ENCODE data around the gene SF3B1.

Gene SF3B1

DNA sequence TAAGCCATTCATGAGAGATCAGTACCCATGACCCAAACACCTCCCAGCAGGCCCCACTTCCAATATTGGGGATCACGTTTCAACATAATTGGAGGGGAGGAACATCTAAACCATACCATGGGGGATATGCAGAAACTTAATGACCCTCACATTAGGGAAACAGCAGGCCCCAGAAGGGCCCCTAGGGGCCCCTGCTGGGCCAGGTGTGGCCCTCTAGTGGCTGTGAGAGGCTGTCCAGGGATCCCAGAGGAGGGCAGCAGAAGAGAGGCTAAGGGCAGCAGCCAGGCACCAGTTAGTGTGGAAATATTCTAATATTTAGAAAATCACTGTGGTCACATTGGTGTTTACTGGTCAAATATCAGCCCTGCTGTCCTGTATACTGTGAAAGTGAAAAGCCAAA is 75.0 kb downstream of the SF3B1 start:
- TF ChIP-seq, protein P1, sequence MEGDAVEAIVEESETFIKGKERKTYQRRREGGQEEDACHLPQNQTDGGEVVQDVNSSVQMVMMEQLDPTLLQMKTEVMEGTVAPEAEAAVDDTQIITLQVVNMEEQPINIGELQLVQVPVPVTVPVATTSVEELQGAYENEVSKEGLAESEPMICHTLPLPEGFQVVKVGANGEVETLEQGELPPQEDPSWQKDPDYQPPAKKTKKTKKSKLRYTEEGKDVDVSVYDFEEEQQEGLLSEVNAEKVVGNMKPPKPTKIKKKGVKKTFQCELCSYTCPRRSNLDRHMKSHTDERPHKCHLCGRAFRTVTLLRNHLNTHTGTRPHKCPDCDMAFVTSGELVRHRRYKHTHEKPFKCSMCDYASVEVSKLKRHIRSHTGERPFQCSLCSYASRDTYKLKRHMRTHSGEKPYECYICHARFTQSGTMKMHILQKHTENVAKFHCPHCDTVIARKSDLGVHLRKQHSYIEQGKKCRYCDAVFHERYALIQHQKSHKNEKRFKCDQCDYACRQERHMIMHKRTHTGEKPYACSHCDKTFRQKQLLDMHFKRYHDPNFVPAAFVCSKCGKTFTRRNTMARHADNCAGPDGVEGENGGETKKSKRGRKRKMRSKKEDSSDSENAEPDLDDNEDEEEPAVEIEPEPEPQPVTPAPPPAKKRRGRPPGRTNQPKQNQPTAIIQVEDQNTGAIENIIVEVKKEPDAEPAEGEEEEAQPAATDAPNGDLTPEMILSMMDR (IDR thresholded peaks at IDR 0.05; ENCODE audit: control insufficient read depth, insufficient read depth, low read depth, low read length, missing control alignments): peak; percentile 11
- no peak overlapping the region for H3K4me3 ChIP-seq (ENCODE audit: control insufficient read depth, low read depth, low read length)
- DNase-seq (ENCODE audit: low read depth): no peak

DNA sequence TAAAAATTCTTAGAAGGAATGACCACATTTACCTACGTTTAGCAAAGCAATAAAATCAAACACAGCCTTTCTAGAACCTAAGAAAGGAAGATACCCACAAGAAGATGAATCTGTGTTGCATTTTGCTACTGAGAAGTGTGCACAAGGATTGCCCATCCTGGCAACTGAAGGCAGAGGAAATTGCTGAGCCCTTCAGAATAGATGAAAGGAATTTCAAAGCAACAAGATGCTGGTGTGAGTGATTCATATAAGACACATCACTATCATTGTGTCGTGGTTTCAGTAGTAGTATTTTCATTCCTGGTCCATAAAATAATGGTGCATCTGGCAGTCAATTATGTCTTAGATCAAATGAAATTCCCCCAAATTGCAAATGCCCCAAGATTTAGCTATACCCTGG is 75.9 kb downstream of the SF3B1 start:
- TF ChIP-seq, protein P1 (IDR thresholded peaks at IDR 0.05; ENCODE audit: control insufficient read depth, insufficient read depth, low read depth, low read length, missing control alignments): no peak
- no peak overlapping the region for H3K4me3 ChIP-seq (ENCODE audit: control insufficient read depth, low read depth, low read length)
- no peak for DNase-seq (ENCODE audit: low read depth)

DNA sequence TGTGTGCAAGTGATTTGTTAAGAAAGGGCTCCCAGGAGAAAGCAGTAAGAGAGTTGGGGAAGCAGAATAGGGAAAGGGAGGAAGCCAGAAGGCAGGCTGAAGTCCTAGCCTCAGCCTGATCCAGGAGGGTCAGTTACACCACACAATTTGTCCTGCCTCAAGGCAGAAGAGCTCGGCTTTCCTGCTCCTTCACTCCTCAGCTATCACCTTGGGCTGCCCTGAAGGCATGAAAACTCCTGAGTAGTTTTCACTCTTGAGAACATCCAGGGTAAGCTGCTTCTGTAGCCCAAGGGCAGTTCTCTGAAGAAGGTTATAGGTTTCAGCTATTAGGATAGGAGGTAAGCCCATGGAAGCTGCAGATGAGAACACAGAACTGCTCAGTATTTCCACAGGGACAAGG is 76.8 kb downstream of the SF3B1 start:
- no peak for DNase-seq (ENCODE audit: low read depth)
- no peak overlapping the region for H3K4me3 ChIP-seq (ENCODE audit: control insufficient read depth, low read depth, low read length)
- TF ChIP-seq, protein P1 (IDR thresholded peaks at IDR 0.05; ENCODE audit: control insufficient read depth, insufficient read depth, low read depth, low read length, missing control alignments): no peak

DNA sequence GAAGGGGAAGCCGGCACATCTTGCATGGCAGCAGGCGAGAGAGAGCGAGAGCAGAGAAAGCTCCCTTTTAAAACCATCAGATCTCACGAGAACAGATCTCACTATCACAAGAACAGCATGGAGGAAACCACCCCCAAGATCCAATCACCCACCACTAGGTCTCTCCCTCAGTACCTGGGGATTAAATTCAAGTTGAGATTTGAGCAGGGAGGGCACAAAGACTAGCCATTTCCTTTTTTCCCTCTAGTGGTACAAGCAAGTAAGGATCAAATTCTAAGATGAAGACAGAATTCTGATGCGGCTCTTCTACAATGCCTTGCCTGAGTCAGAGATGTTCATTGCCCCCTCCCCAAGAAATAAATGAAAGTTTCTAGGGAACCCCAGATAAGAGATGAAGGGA is 78.7 kb downstream of the SF3B1 start:
- TF ChIP-seq, protein P1 (IDR thresholded peaks at IDR 0.05; ENCODE audit: control insufficient read depth, insufficient read depth, low read depth, low read length, missing control alignments): peak; percentile 36
- H3K4me3 ChIP-seq (ENCODE audit: control insufficient read depth, low read depth, low read length): no peak overlapping the region
- DNase-seq (ENCODE audit: low read depth): no peak

DNA sequence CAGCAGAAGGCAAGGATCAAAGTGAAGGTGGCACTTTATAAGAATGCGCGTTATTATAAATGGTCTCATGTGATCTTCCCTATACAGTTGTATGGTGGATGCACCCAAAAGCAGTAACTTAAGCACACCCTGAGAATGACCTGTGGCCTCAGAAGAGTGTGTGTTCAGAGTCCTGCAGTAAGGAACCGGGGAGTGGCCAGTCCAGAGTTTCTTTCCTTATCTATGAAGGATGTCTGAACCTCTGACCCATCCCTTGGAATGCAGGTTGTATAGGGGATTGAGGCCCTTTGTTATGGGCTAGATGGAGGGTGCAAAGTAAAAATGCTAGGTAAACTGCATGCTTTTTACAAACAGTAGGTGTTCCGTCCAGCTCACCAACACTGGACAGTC is 80.7 kb downstream of the SF3B1 start:
- DNase-seq (ENCODE audit: low read depth): no peak
- H3K4me3 ChIP-seq (ENCODE audit: control insufficient read depth, low read depth, low read length): no peak overlapping the region
- TF ChIP-seq, protein P1 (IDR thresholded peaks at IDR 0.05; ENCODE audit: control insufficient read depth, insufficient read depth, low read depth, low read length, missing control alignments): no peak

DNA sequence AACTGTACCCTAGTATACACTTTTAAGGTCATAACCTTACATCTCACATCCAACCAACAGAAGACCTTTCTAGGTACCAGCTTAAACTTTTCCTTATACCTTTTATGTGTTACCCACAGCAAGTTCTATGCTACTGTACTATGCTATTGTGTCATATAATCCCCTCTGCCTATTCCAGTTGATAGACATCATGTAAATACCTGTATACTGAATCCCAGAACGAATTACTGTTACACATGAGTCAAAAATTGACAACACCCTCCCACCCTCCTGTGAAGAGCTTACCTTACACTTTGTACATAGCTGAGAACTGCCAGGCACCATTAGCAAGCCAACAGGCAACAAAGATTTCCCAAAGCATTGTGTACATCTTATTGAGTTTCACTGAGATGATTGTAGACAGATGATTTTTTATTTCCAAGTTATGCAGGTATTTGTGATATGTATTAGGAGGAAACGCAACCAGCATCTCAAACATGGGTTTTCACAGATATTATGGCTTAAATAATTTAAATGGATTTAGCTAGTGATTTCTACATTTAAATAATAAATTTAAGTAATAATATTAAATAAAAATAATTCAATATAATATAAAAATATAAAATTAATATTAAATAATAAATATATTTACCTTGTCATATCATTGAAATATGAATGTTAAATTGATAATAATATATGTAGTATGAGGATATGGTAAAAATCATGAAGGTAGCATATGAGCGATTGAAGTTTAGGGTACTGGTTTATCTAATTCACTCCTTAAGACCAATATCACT is 81.2 kb downstream of the SF3B1 start:
- H3K4me3 ChIP-seq (ENCODE audit: control insufficient read depth, low read depth, low read length): no peak overlapping the region
- DNase-seq (ENCODE audit: low read depth): no peak
- TF ChIP-seq, protein P1 (IDR thresholded peaks at IDR 0.05; ENCODE audit: control insufficient read depth, insufficient read depth, low read depth, low read length, missing control alignments): no peak

Measured in AG09309 (cell line).